Measurements from ENCODE around the gene VSX1. TPM values are rescaled to one million over a fixed set of nuclear protein-coding genes. Genes with fewer than 3 reads are reported as not detected.

The VSX1 gene
- total RNA-seq, 2 donors from 2014 or later, result not detected

GRCh38 chr20:25072226-25072811 is 9.6 kb downstream of the VSX1 start:
- no peak overlapping the region for H3K27ac Mint-ChIP-seq

GRCh38 chr20:25071734-25072133 is 10.2 kb downstream of the VSX1 start:
- Mint-ChIP-seq H3K4me1 (peaks cover 10% of the 10 kb centered on the region), H3K9me3 (no peaks in the 10 kb centered on the region), H3K27ac (no peak overlapping the region), H3K4me3 (no peak overlapping the region), H3K36me3 (ENCODE audit: low read depth) (no peaks in the 10 kb centered on the region), H3K27me3 (ENCODE audit: insufficient read depth) (peaks cover 41% of the 10 kb centered on the region)
- Histone ChIP-seq H3K9ac (ENCODE audit: extremely low read depth, low read length, poor library complexity, severe bottlenecking) (no peak overlapping the region), H3K27me3 (ENCODE audit: control insufficient read depth, insufficient read depth, low read length, poor library complexity, severe bottlenecking) (peaks cover 65% of the 10 kb centered on the region), H3K9me3 (ENCODE audit: control insufficient read depth, low read length) (no peaks in the 10 kb centered on the region), H3K27ac (ENCODE audit: low read depth, low read length) (no peak overlapping the region), H3K4me3 (ENCODE audit: low read length) (no peak overlapping the region), H3K4me1 (ENCODE audit: control insufficient read depth, insufficient read depth, low read length) (peaks cover 12% of the 10 kb centered on the region), H3K36me3 (ENCODE audit: control insufficient read depth, insufficient read depth, low read length) (no peaks in the 10 kb centered on the region)
- WGBS, 2 experiments (ENCODE audit: insufficient coverage in 1 of 2, insufficient read length in 1 of 2), result 40 to 41% methylated on average over 4 of the region's 4 CpGs
- TF ChIP-seq CTCF (conservative IDR thresholded peaks at IDR 0.05), result no peak
- peak; percentile 83 for DNase-seq

More at GRCh38 chr20:25072226-25072811, 9.6 kb downstream of the VSX1 start:
- Mint-ChIP-seq H3K27me3 (ENCODE audit: insufficient read depth) (peaks cover 47% of the 10 kb centered on the region), H3K4me1 (peaks cover 10% of the 10 kb centered on the region), H3K9me3 (no peaks in the 10 kb centered on the region), H3K36me3 (ENCODE audit: low read depth) (no peaks in the 10 kb centered on the region), H3K4me3 (no peak overlapping the region)
- DNase-seq, result peak; percentile 38
- H3K4me1 ChIP-seq (ENCODE audit: control insufficient read depth, insufficient read depth, low read length), result peaks cover 12% of the 10 kb centered on the region
- WGBS, 2 experiments (ENCODE audit: insufficient coverage in 1 of 2, insufficient read length in 1 of 2), result 52 to 62% methylated on average over 3 to 6 of the region's 7 CpGs
- H3K9me3 ChIP-seq (ENCODE audit: control insufficient read depth, low read length), result no peaks in the 10 kb centered on the region
- peaks cover 67% of the 10 kb centered on the region for H3K27me3 ChIP-seq (ENCODE audit: control insufficient read depth, insufficient read depth, low read length, poor library complexity, severe bottlenecking)
- H3K36me3 ChIP-seq (ENCODE audit: control insufficient read depth, insufficient read depth, low read length), result no peaks in the 10 kb centered on the region
- no peak overlapping the region for H3K4me3 ChIP-seq (ENCODE audit: low read length)
- H3K27ac ChIP-seq (ENCODE audit: low read depth, low read length), result no peak overlapping the region
- no peak overlapping the region for H3K9ac ChIP-seq (ENCODE audit: extremely low read depth, low read length, poor library complexity, severe bottlenecking)
- no peak for TF ChIP-seq CTCF (conservative IDR thresholded peaks at IDR 0.05)

GRCh38 chr20:25070821-25071473 is 11.0 kb downstream of the VSX1 start:
- peaks cover 40% of the 10 kb centered on the region for H3K27me3 Mint-ChIP-seq (ENCODE audit: insufficient read depth)
- Histone ChIP-seq H3K27ac (ENCODE audit: low read depth, low read length) (no peak overlapping the region), H3K4me3 (ENCODE audit: low read length) (no peak overlapping the region), H3K36me3 (ENCODE audit: control insufficient read depth, insufficient read depth, low read length) (no peaks in the 10 kb centered on the region), H3K9me3 (ENCODE audit: control insufficient read depth, low read length) (no peaks in the 10 kb centered on the region), H3K4me1 (ENCODE audit: control insufficient read depth, insufficient read depth, low read length) (peaks cover 12% of the 10 kb centered on the region), H3K27me3 (ENCODE audit: control insufficient read depth, insufficient read depth, low read length, poor library complexity, severe bottlenecking) (peaks cover 67% of the 10 kb centered on the region), H3K9ac (ENCODE audit: extremely low read depth, low read length, poor library complexity, severe bottlenecking) (no peak overlapping the region)
- peak; percentile 27 for DNase-seq
- no peaks in the 10 kb centered on the region for H3K9me3 Mint-ChIP-seq
- no peak overlapping the region for H3K27ac Mint-ChIP-seq
- no peak overlapping the region for H3K4me3 Mint-ChIP-seq
- TF ChIP-seq CTCF (conservative IDR thresholded peaks at IDR 0.05), result no peak
- no peaks in the 10 kb centered on the region for H3K36me3 Mint-ChIP-seq (ENCODE audit: low read depth)
- WGBS, 2 experiments (ENCODE audit: insufficient coverage in 1 of 2, insufficient read length in 1 of 2), result 75 to 82% methylated on average over 4 to 5 of the region's 5 CpGs
- H3K4me1 Mint-ChIP-seq, result peaks cover 10% of the 10 kb centered on the region

Data from endodermal cell (in vitro differentiated cells).